ENCODE data around the gene ADCY5.

ADCY5 gene

GRCh38 chr3:123361071-123361470, 87.8 kb downstream of the ADCY5 start:
- no peak for DNase-seq

DNA sequence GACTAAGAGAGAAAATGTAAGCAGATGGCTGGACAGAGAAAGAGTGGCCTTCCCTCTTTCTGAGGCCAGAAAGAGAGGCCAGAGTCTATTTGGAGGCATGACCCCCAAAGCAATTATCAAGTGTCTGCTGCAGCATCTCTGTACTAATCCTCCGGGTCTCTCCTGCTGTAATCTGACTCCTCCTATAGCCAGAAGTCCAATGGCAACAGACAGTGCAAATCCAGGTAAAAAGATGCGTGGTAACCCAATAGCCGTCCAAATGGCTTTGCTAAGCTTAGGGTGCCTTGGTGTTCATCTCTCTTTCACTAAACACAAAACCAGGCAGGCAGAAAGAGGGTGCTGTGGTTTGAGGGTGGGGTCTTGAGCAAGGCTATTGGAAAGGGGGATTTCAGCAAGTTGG, 91.6 kb downstream of the ADCY5 start:
- no peak for DNase-seq

DNA sequence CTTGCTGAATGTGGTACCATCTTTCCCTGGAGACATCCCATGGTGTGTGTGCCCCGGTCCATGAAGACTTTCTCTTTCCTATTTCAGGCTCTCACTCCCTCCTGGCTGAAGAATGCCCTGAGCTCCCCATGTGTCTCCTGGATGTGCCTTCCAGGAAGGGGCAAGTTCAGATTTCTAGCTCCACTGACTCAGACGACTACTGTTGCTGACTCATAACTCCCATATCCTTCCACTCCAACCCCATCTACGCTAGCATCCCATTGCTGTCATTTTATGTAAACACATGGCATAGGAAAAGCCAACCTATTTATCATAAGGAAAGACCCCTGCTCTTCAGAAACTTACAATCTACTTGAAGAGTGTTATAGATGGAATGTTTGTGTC, 95.0 kb downstream of the ADCY5 start:
- no peak for DNase-seq

- DNase-seq, result no peak
Observed at GRCh38 chr3:123353227-123353849, 95.6 kb downstream of the ADCY5 start.

DNA sequence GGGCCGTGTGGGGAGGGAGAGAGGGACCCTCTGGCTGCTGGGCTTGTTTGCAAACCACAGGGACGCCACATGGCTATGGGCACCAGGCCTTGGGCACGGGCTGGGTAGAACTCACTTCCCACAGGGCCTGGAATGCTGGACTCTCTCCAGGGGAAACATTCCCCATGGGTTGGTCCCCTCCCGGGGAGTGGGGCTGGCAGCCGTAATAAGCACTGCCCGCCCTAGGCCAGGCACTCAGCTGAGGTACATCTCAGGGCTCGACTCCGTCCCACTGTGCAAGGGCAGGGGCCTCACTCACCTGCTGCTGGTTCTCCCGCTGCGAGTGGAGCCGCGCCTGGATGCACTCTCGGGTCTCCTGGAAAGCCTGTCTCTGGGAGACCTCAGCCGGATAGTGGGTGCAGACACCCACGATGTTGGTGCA, 96.7 kb downstream of the ADCY5 start:
- no peak for DNase-seq

- DNase-seq, result no peak
Observed at GRCh38 chr3:123351501-123351900, 97.4 kb downstream of the ADCY5 start.

GRCh38 chr3:123350971-123351370, 97.9 kb downstream of the ADCY5 start:
- DNase-seq, result no peak

DNA sequence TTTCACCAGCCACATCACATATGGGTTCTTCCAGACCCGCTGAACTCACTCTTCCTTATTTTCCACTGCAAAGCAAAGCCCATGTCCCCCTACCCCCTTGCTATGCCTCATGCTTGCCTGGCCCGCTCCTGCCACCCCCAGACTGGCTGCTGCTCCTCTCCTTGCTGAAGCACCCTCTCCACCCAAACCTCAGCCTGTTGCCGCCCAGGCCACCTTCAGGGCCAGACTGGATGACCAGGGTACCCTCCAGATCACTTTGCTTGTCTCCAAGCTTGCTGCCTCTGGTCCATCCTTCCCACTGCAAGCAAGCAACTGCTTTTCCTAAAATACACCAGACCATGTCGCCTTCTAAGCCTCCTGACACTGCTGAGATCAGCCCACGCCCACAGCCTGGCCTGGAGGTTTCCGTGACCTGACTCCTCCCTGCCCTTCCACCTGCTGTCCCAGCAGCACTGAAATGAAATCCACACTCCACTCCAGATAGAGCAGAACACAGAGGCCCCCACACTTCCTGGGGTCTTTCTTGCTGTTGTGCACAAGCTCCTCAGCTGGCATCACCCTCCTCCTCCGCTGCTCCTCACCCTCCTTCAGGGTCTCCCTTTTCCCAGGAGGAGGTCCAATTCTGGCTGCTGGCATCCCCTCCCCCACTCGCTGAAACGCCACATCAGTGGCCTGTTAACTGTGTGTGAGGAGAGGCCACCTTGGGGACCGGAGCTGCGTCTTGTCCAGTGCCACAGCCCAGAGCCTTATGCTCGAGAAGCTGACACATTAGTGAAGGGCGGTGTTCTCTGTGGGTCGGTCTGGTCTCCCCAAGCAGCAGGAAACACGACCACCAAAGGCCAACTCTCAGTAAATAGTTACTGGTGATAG, 99.1 kb downstream of the ADCY5 start:
- no peak for DNase-seq

- no peak for DNase-seq
Observed at GRCh38 chr3:123349201-123349535, 99.7 kb downstream of the ADCY5 start.

GRCh38 chr3:123348471-123349200, 100.3 kb downstream of the ADCY5 start:
- DNase-seq, result no peak

- DNase-seq, result no peak
Observed at GRCh38 chr3:123347691-123348264, 101.1 kb downstream of the ADCY5 start.

DNA sequence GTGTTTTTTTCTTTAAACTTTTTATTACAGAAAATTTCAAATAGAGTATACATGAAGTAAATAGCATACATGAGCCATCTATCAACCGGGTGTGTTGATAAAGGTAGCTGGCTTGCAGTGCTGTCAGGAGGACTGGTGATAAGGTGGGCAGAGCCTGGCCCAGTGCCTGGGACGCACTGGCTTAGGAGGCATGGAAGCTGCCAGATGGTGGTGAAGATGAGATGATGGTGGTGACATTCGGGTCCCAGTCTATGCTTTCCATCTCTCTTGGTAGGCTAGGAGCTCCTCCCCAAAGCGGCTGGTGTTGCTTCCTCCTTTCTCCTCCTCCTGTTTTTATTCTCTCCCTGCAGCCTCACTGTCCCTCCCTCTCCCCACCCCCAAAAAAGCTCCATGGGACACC, 101.7 kb downstream of the ADCY5 start:
- no peak for DNase-seq

DNA sequence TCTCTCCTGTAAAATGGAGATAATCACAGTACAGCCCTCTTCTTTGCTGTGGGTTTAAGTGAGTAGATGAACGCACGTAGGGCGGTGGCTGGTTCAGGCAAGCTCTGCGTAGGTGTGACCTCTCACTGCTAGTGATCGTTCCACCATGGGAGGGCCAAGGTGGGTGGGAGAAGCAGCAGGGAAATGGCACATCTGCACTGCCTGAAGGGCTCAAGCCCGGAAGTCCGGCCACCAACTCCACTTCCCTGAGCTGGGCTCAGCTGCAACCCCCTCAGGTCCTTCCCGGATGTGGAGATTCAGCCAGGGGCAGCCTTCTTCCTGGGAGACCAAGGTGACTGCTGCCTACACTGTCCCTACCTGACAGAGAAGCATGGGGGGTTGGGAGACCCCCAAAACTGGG, 102.9 kb downstream of the ADCY5 start:
- DNase-seq, result no peak

GRCh38 chr3:123344907-123345594, 103.8 kb downstream of the ADCY5 start:
- DNase-seq, result no peak

GRCh38 chr3:123344175-123344906, 104.5 kb downstream of the ADCY5 start:
- no peak for DNase-seq

GRCh38 chr3:123343296-123344174, 105.4 kb downstream of the ADCY5 start:
- no peak for DNase-seq

DNA sequence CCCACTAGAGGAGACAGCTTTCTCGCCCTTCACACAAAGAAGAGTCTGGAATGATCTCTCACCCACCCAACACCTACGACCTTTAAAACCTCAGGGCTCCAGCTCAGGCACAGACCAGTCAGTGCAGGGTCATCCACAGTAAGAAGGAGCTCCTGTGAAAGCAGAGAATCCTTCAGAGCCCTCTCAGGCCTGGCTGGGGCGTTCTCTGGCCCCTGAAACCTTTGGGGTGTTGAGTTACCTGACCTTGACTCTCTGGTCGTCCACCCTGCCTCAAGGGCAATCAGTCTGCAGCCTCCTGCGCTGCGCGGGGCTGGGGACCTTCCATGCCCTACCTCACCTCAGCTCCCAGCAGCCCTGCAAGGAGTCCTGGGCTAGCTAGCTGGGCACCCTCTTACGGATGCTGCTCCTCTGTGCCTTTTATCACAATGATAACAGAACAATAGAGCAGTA, 106.2 kb downstream of the ADCY5 start:
- no peak for DNase-seq

DNA sequence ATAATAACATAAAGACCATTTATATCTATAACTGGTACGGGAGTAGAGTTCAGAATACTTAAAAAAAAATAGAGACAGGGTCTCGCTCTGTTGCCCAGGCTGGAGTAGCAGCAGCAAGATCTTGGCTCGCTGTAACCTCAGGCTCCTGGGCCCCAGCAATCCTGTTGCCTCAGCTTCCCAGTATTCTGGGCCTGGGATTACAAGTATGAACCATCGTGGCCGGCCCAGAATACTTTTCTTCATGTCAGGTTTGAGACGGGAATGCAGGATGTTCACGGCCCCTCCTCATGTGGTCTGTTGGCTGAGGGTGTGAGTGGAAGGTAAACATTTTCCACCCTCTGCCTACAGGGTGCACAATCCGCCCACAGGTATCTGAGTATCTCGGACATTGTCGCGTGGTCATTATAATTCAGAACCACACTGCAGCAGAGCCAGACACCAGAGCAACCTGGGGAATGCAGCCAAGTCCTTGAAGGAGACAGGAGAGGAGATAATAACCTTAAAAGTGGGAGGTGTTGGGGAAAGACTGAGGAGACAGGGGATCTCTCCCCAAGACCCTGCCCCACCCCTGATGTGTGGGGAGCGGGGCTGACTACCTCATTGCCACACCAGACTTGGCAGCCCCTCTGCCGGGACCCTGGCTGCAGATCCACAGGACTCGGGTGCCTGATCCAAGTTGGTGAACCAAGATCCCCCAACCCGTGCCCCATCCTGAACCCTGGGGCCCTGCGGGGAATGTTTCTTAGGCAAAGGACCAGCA, 106.8 kb downstream of the ADCY5 start:
- no peak for DNase-seq

DNA sequence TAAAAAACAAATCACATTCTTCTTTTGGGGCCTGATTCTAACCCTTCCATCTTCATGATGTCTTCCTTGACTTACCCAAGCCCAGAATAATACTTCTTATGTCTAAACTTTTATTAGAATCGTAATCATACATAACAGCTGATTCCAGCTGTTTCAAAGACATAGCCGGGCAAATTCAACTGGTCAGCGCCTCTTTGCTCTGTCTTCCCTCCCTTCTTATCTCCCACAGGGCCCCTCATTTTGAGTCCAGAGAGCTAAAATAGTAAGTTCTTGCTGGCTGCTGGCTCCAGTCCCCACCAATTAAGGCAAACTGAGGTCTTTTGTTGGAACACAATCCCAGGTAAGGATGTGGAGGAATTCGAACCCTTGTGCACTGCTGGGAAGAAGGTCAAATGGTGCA, 108.6 kb downstream of the ADCY5 start:
- DNase-seq, result no peak

DNA sequence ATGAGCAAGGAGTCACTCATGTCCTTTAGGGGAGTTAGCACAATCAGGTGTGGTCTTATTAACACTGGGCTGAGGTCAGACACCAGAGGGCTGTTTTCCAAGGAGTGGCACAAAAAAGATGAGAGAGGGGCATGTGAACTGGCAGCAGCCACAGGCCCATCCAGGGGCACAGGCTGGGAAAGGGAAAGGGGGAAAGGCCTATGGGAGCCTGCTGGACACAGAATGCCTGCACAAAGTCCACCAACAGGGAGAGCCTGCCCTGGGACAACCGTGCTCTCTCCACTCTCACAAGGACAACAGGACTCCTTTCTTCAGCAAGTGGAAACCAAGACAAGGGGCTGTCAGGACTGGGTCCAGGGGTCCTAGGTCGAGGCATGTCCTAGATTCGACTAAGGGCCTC, 109.6 kb downstream of the ADCY5 start:
- DNase-seq, result no peak
